Activated T-cell treated with anti-CD3 and anti-CD28 coated beads, Interleukin-2, amount 50 U/mL, for 4 hours (primary cell): Measurements from ENCODE around the gene ALPK3. TPM values are rescaled to one million over a fixed set of nuclear protein-coding genes. Genes with fewer than 3 reads are reported as not detected.
"Not testable (repeated sequence)": the region's sequence is repeated elsewhere in the genome, so short reads cannot be mapped to it uniquely, and the experiment has no call there.

Experiments used
- ATAC-seq, 2 donors: fragments of 200-7000 bp; cut with Tn5 transposase; one replicate each; pipeline ENCODE4 v1.10.0; 2021
- DNase-seq: peaks from one replicate; pipeline ENCODE4 v3.0.0-alpha.2; 2020
- H3K27me3 Mint-ChIP-seq: one replicate; pipeline ENCODE4 v1.8.0; 2021; ENCODE audit warnings: low read depth, mixed read lengths
- H3K36me3 Mint-ChIP-seq: one replicate; pipeline ENCODE4 v1.8.0; 2022; ENCODE audit warnings: mixed read lengths; ENCODE audit not compliant: insufficient read depth
- H3K4me1 Mint-ChIP-seq: one replicate; pipeline ENCODE4 v1.8.0; 2021; ENCODE audit warnings: low read depth, mixed read lengths
- H3K4me3 Mint-ChIP-seq: one replicate; pipeline ENCODE4 v1.8.0; 2021; ENCODE audit warnings: mild to moderate bottlenecking, moderate library complexity, mixed read lengths
- H3K9me3 Mint-ChIP-seq: one replicate; pipeline ENCODE4 v1.8.0; 2021; ENCODE audit warnings: mixed read lengths
- total RNA-seq, 3 donors: library from RNA; stranded (reverse); gene quantifications; one replicate each; pipeline ENCODE4 v1.2.1, GENCODE V29; 2021

The ALPK3 gene
- total RNA-seq, 3 donors from 2014 or later: 0.05 to 0.13 (median 0.11) TPM

DNA sequence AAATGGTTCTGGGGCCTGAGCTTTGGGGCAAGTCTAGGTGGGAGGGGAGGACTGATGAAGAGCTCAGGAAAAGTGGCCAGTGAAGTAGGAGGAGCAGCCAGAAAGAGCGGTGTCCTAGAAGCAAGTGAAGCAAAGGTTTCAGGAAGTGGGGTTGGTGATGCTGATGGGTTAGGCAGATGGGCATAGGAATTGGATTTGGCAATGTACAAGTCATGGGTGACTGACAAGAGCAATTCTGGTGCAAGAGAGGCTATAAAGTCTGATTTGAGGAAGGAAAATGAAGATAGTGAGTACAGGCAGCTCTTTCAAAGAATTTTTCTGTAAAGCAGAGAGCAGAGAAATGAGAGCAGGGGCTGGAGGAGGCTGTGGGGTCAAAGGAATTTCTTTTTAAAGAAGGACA, 19.7 kb downstream of the ALPK3 start:
- H3K4me3 Mint-ChIP-seq: no peak overlapping the region
- DNase-seq (no peak), ATAC-seq (no peak)
- H3K4me1 Mint-ChIP-seq: no peaks in the 10 kb centered on the region
- H3K27me3 Mint-ChIP-seq: no peaks in the 10 kb centered on the region
- H3K36me3 Mint-ChIP-seq: no peaks in the 10 kb centered on the region
- H3K9me3 Mint-ChIP-seq: no peaks in the 10 kb centered on the region

DNA sequence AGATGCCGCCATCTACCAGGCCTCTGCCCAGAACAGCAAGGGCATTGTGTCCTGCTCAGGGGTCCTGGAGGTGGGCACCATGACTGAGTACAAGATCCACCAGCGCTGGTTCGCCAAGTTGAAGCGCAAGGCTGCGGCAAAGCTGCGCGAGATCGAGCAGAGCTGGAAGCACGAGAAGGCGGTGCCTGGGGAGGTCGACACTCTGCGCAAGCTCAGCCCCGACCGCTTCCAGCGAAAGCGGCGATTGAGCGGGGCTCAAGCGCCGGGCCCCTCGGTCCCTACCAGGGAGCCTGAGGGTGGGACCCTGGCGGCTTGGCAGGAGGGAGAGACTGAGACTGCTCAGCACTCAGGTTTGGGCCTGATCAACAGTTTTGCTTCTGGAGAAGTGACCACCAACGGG, 22.6 kb downstream of the ALPK3 start:
- no peak overlapping the region for H3K4me3 Mint-ChIP-seq
- H3K9me3 Mint-ChIP-seq: no peaks in the 10 kb centered on the region
- H3K4me1 Mint-ChIP-seq: no peaks in the 10 kb centered on the region
- H3K36me3 Mint-ChIP-seq: no peaks in the 10 kb centered on the region
- no peak for ATAC-seq
- H3K27me3 Mint-ChIP-seq: peaks cover 1% of the 10 kb centered on the region
- DNase-seq: no peak

DNA sequence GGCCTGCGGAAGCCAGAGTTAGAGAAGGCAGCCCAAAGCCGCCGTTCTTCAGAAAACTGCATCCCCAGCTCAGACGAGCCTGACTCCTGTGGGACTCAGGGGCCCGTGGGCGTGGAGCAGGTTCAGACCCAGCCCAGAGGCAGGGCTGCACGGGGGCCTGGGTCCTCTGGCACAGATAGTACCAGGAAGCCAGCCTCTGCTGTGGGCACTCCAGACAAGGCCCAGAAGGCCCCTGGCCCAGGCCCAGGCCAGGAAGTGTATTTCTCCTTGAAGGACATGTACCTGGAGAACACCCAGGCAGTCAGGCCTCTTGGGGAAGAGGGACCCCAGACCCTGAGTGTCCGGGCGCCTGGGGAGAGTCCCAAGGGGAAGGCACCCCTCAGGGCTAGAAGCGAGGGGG, 23.1 kb downstream of the ALPK3 start:
- Mint-ChIP-seq H3K4me1 (no peaks in the 10 kb centered on the region), H3K9me3 (no peaks in the 10 kb centered on the region), H3K4me3 (no peak overlapping the region), H3K36me3 (no peaks in the 10 kb centered on the region), H3K27me3 (peaks cover 1% of the 10 kb centered on the region)
- no peak for DNase-seq
- no peak for ATAC-seq

DNA sequence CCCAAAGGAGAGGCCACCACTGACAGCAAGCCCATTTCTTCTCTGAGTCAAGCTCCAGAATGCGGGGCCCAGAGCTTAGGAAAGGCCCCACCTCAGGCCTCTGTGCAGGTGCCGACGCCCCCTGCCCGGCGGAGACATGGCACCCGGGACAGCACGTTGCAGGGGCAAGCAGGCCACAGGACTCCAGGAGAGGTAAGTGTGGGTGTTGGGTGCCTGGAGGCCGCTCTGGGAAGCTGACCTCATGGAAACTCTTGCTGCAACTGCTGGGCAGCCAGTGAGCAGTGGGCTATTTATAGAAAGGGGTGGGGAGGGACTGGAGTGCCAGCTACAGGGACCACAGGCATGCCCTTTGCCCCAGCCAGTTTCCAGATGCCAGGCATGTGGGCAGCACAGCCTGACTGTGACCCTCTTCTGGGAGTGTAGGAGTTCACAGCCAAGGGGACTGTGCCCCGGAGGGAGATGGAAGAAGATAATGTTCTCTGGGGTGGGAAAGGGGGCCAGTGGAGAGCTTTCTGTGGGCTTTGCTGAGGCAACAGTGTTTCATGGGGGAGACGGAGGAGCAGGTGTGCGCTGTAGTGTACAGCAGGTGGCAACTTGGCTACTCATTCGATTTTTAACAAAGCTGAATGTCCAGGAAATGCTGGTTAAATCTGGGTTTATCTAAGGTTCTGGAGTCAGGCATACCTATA, 23.7 kb downstream of the ALPK3 start:
- Mint-ChIP-seq H3K4me1 (no peaks in the 10 kb centered on the region), H3K9me3 (no peaks in the 10 kb centered on the region), H3K27me3 (peaks cover 1% of the 10 kb centered on the region), H3K36me3 (no peaks in the 10 kb centered on the region), H3K4me3 (no peak overlapping the region)
- no peak for ATAC-seq
- no peak for DNase-seq

DNA sequence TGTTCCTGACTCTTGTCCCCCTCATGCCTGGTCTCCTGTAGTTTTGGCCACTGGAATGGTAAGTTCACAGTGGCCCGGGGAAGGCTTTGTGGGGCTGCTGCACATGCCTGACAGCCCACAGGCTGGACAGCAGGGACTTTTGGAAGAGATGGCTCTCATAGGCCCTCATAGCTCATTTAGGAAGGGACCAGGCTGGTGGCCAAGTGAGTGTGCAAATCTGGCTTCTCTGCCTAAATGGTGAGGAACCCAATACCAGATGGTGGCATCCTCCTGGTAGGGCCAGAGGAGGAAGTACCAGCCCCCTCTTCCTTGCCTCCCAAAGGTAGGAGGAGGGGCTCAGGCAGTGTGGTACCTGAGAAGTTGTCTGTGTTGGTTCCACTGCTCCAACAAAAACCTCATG, 25.6 kb downstream of the ALPK3 start:
- Mint-ChIP-seq H3K9me3 (peaks cover 11% of the 10 kb centered on the region), H3K27me3 (peaks cover 1% of the 10 kb centered on the region), H3K4me3 (no peak overlapping the region), H3K36me3 (no peaks in the 10 kb centered on the region), H3K4me1 (no peaks in the 10 kb centered on the region)
- DNase-seq: no peak
- ATAC-seq: no peak

DNA sequence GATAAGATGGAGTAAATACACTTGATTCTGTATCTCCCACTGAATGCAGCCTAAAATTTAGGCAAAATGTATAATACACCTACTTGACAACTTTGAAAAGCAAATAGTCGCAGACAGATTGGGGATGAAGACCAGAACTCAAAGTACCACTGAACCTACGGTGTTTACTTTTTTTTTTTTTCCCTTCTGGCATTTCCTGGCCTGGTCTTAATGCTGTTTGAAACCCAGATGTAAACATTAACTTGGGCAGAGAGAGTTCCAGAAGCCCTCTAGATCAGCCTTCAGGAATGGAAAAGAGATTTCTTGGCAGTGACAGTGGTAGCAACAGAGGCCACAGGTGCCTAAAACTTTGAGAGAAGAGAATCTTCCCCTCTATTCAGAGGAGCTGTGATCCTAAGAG, 27.8 kb downstream of the ALPK3 start:
- Mint-ChIP-seq H3K4me3 (no peak overlapping the region), H3K4me1 (no peaks in the 10 kb centered on the region), H3K36me3 (no peaks in the 10 kb centered on the region), H3K27me3 (peaks cover 1% of the 10 kb centered on the region), H3K9me3 (peaks cover 15% of the 10 kb centered on the region)
- DNase-seq: no peak
- no peak for ATAC-seq

DNA sequence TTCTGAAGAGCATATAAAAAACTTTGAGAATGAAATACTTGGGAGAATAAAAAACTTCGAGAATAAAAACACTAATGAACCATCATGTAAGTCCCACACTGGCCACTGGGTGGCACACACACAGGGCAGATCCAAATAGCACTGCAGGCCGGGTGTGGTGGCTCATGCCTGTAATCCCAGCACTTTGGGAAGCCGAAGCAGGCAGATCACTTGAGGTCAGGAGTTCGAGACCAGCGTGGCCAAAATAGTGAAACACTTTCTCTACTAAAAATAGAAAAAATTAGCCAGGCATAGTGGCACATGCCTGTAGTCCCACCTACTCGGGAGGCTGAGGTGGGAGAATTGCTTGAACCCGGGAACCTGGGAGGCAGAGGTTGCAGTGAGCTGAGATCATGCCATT, 28.5 kb downstream of the ALPK3 start:
- H3K9me3 Mint-ChIP-seq: peaks cover 15% of the 10 kb centered on the region
- not testable (repeated sequence) for ATAC-seq, H3K4me3 Mint-ChIP-seq, H3K27me3 Mint-ChIP-seq, H3K4me1 Mint-ChIP-seq, H3K36me3 Mint-ChIP-seq
- peak; percentile 30 for DNase-seq

DNA sequence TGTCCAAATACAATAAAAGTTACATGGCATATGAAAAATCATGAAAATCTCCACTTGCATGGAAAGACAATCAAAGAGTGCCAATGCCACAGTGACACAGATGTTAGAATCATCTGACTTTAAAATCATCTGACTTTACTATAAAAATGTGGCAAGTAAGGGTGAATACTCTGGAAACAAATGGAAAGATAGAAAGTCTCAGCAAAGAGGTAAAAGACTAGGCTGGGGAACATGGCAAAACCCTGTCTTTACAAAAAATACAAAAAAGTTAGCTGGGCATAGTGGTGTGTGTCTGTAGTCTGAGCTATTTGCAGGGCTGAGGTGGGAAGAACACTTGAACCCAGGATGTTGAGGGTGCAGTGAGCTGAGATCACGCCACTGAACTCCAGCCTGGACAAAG, 29.1 kb downstream of the ALPK3 start:
- Mint-ChIP-seq H3K9me3 (peaks cover 15% of the 10 kb centered on the region), H3K4me1 (no peaks in the 10 kb centered on the region), H3K36me3 (no peaks in the 10 kb centered on the region), H3K27me3 (peaks cover 1% of the 10 kb centered on the region), H3K4me3 (no peak overlapping the region)
- ATAC-seq (no peak), DNase-seq (no peak)

DNA sequence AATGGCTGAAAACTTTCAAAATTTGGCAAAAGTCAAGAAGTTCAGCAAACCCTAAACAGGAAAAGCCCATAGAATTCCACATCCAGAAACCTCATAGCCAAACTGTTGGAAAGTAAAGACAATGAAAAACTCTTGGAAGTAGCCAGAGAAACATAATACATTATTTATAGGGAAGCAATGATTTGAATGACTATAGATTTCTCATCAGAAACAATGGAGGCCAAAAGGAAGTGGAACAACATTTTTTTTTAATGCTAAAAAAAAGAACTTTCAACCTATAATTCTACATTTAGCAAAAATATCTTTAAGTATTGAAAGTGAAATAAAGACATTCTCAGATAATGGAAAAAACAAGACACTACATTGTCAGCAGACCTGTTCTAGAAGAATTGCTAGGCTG, 30.2 kb downstream of the ALPK3 start:
- no peak overlapping the region for H3K4me3 Mint-ChIP-seq
- H3K4me1 Mint-ChIP-seq: no peaks in the 10 kb centered on the region
- H3K36me3 Mint-ChIP-seq: no peaks in the 10 kb centered on the region
- peaks cover 15% of the 10 kb centered on the region for H3K9me3 Mint-ChIP-seq
- no peak for DNase-seq
- H3K27me3 Mint-ChIP-seq: no peaks in the 10 kb centered on the region
- ATAC-seq: no peak

DNA sequence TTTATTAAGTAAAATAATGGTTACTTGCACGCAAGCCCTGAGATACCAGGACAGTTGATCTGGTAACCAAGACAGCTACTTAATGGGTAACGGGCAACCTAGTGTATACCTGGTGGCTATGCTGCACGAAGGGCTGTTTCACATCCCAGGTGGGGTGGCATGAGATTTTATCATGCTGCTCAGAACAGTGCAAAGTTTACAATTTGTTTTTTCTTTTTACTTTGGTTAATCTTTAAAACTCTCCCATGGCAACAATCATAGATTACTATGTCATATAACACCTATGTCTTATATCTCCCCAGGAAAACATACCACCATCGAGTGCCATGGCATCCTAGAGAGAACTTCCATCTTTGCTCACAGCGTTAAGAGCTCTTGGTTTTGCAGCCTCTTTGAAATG, 35.1 kb downstream of the ALPK3 start:
- ATAC-seq (no peak), DNase-seq (no peak)
- H3K4me3 Mint-ChIP-seq: no peak overlapping the region
- H3K4me1 Mint-ChIP-seq: no peaks in the 10 kb centered on the region
- H3K9me3 Mint-ChIP-seq: peaks cover 6% of the 10 kb centered on the region
- H3K27me3 Mint-ChIP-seq: no peaks in the 10 kb centered on the region
- no peaks in the 10 kb centered on the region for H3K36me3 Mint-ChIP-seq

DNA sequence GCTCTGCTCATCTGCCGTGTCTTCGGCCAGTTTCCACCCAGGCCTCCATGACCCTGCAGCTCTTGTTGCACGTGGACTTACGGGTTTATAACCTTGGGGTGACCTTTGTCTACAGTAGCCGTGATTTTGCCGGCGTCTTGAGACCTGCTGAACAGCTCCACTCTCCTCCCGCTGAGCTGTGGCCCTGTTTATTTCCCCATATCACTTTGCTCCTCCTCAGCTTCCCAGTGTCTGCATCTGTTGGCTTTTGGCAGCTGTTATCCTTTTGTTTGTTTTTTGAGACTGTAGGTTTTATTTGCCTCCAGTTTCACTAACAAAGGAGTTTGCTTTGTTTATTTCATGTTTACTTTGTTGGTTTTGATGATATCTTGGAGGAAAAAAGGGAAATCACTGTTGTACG, 38.0 kb downstream of the ALPK3 start:
- H3K9me3 Mint-ChIP-seq: no peaks in the 10 kb centered on the region
- no peaks in the 10 kb centered on the region for H3K36me3 Mint-ChIP-seq
- no peak for ATAC-seq
- no peak overlapping the region for H3K4me3 Mint-ChIP-seq
- DNase-seq: no peak
- H3K4me1 Mint-ChIP-seq: no peaks in the 10 kb centered on the region
- no peaks in the 10 kb centered on the region for H3K27me3 Mint-ChIP-seq

DNA sequence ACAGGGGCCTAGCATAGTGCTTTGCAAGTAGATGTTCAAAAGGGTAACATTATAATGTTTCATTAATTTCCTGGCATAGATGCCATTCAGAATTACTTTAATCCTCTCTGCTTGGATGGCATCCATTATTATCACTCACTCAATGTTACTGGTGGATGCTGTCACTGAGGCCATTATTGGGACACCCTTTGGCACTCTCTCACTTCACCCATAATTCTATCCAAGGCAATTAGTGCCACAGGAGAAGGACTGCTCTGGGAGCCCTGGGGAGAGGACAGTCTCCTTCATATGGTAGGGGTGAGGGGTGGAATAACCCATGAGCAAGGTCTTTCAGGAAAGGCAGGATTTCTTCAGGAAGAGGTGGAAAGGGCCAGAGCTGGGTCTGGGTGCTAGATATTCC, 38.6 kb downstream of the ALPK3 start:
- no peaks in the 10 kb centered on the region for H3K36me3 Mint-ChIP-seq
- no peaks in the 10 kb centered on the region for H3K9me3 Mint-ChIP-seq
- H3K27me3 Mint-ChIP-seq: no peaks in the 10 kb centered on the region
- no peaks in the 10 kb centered on the region for H3K4me1 Mint-ChIP-seq
- H3K4me3 Mint-ChIP-seq: no peak overlapping the region
- ATAC-seq (no peak), DNase-seq (no peak)

DNA sequence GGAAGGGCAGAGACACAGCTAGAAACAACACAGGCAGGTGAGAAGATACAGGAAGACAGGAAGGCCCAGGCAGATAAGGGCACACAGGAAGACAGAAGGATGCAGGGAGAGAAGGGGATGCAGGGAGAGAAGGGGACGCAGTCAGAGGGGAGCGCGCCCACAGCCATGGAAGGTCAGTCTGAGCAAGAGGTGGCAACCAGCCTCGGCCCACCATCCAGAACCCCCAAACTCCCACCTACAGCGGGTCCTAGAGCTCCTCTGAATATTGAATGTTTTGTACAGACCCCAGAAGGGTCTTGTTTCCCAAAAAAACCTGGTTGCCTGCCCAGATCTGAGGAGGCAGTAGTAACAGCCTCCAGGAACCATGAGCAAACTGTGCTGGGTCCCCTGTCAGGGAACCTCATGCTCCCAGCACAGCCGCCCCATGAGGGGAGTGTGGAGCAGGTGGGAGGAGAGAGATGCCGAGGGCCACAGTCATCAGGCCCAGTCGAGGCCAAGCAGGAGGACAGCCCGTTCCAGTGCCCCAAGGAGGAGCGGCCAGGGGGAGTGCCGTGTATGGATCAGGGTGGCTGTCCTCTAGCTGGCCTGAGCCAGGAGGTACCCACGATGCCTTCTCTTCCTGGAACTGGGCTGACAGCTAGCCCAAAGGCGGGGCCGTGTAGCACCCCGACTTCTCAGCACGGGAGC, 39.7 kb downstream of the ALPK3 start:
- Mint-ChIP-seq H3K36me3 (no peaks in the 10 kb centered on the region), H3K27me3 (no peaks in the 10 kb centered on the region), H3K9me3 (no peaks in the 10 kb centered on the region), H3K4me1 (no peaks in the 10 kb centered on the region), H3K4me3 (no peak overlapping the region)
- ATAC-seq (no peak), DNase-seq (no peak)

DNA sequence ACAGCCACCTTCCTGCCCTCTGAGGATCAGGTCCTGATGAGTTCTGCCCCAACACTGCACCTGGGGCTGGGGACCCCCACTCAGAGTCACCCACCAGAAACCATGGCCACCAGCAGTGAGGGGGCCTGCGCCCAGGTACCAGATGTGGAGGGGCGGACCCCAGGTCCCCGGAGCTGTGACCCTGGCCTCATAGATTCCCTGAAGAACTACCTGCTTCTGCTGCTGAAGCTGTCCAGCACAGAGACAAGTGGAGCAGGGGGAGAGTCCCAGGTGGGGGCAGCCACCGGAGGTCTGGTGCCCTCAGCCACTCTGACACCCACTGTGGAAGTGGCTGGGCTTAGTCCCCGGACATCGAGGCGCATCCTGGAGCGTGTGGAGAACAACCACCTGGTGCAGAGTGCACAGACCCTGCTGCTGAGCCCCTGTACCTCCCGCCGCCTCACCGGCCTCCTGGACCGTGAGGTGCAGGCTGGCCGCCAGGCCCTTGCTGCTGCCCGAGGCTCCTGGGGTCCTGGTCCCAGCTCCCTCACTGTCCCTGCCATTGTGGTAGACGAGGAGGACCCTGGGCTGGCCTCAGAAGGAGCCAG, 40.4 kb downstream of the ALPK3 start:
- Mint-ChIP-seq H3K36me3 (no peaks in the 10 kb centered on the region), H3K27me3 (no peaks in the 10 kb centered on the region), H3K9me3 (no peaks in the 10 kb centered on the region), H3K4me1 (no peaks in the 10 kb centered on the region), H3K4me3 (no peak overlapping the region)
- no peak for DNase-seq
- no peak for ATAC-seq

DNA sequence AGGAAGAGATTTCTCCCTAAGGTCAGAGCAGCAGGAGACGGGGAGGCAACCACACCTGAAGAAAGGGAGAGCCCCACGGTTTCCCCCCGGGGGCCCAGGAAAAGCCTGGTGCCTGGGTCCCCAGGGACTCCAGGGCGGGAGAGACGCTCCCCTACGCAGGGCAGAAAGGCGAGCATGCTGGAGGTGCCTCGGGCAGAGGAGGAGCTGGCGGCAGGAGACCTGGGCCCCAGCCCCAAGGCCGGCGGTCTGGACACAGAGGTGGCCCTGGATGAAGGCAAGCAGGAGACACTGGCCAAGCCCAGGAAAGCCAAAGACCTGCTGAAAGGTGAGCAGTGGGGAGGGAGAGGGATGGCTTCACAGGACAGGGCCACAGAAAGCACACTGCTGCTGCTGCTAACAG, 41.1 kb downstream of the ALPK3 start:
- no peaks in the 10 kb centered on the region for H3K36me3 Mint-ChIP-seq
- no peaks in the 10 kb centered on the region for H3K27me3 Mint-ChIP-seq
- DNase-seq (no peak), ATAC-seq (no peak)
- H3K4me1 Mint-ChIP-seq: no peaks in the 10 kb centered on the region
- no peaks in the 10 kb centered on the region for H3K9me3 Mint-ChIP-seq
- H3K4me3 Mint-ChIP-seq: no peak overlapping the region
